Measurements from ENCODE around the gene OR6J1. TPM values are rescaled to one million over a fixed set of nuclear protein-coding genes. Genes with fewer than 3 reads are reported as not detected.

The OR6J1 gene
- total RNA-seq, 1 donor from 2014 or later = not detected

GRCh38 chr14:22634233-22634900 lies 9.8 kb downstream of the OR6J1 start:
- Histone ChIP-seq H3K4me1 (no peaks in the 10 kb centered on the region), H3K9me3 (no peaks in the 10 kb centered on the region), H3K27ac (no peak overlapping the region), H3K27me3 (ENCODE audit: low read depth) (no peaks in the 10 kb centered on the region), H3K36me3 (no peaks in the 10 kb centered on the region), H3K4me3 (no peak overlapping the region)
- intact Hi-C loops (cut with DNase I) = no loop called here
- ATAC-seq = no peak
- no peak for TF ChIP-seq CTCF (IDR thresholded peaks at IDR 0.05)
- DNase-seq = no peak

- H3K27me3 ChIP-seq (ENCODE audit: low read depth) = no peaks in the 10 kb centered on the region
- DNase-seq (no peak), ATAC-seq (no peak)
- H3K4me3 ChIP-seq = no peak overlapping the region
- H3K4me1 ChIP-seq = no peaks in the 10 kb centered on the region
- no peaks in the 10 kb centered on the region for H3K9me3 ChIP-seq
- no peak overlapping the region for H3K27ac ChIP-seq
- H3K36me3 ChIP-seq = no peaks in the 10 kb centered on the region
- intact Hi-C loops (cut with DNase I) = no loop called here
- no peak for TF ChIP-seq CTCF (IDR thresholded peaks at IDR 0.05)
Observed at GRCh38 chr14:22630486-22630885, 13.7 kb downstream of the OR6J1 start.

GRCh38 chr14:22630066-22630465 lies 14.1 kb downstream of the OR6J1 start:
- no peak for ATAC-seq
- no peaks in the 10 kb centered on the region for H3K4me1 ChIP-seq
- H3K27ac ChIP-seq = no peak overlapping the region
- TF ChIP-seq CTCF (IDR thresholded peaks at IDR 0.05) = no peak
- H3K9me3 ChIP-seq = no peaks in the 10 kb centered on the region
- H3K4me3 ChIP-seq = no peak overlapping the region
- intact Hi-C loops (cut with DNase I) = no loop called here
- H3K36me3 ChIP-seq = no peaks in the 10 kb centered on the region
- H3K27me3 ChIP-seq (ENCODE audit: low read depth) = no peaks in the 10 kb centered on the region
- DNase-seq = no peak

GRCh38 chr14:22629361-22629760 lies 14.8 kb downstream of the OR6J1 start:
- H3K9me3 ChIP-seq = no peaks in the 10 kb centered on the region
- no peak overlapping the region for H3K27ac ChIP-seq
- no peaks in the 10 kb centered on the region for H3K4me1 ChIP-seq
- no peak for ATAC-seq
- DNase-seq = no peak
- intact Hi-C loops (cut with DNase I) = no loop called here
- H3K36me3 ChIP-seq = no peaks in the 10 kb centered on the region
- TF ChIP-seq CTCF (IDR thresholded peaks at IDR 0.05) = no peak
- no peak overlapping the region for H3K4me3 ChIP-seq
- no peaks in the 10 kb centered on the region for H3K27me3 ChIP-seq (ENCODE audit: low read depth)

- intact Hi-C loops (cut with DNase I) = no loop called here
- ATAC-seq (no peak), DNase-seq (no peak)
- H3K4me1 ChIP-seq = no peaks in the 10 kb centered on the region
- no peak overlapping the region for H3K4me3 ChIP-seq
- H3K36me3 ChIP-seq = no peaks in the 10 kb centered on the region
- no peak for TF ChIP-seq CTCF (IDR thresholded peaks at IDR 0.05)
- H3K27ac ChIP-seq = no peak overlapping the region
- no peaks in the 10 kb centered on the region for H3K9me3 ChIP-seq
- no peaks in the 10 kb centered on the region for H3K27me3 ChIP-seq (ENCODE audit: low read depth)
Observed at GRCh38 chr14:22627506-22628263, 16.5 kb downstream of the OR6J1 start.

All from lower lobe of right lung (tissue), 2 donors.